HUDEP-2 (cell line): ENCODE measurements around the gene RAB8B.
"Not testable (repeated sequence)": the region's sequence is repeated elsewhere in the genome, so short reads cannot be mapped to it uniquely, and the experiment has no call there.

Experiments
- DNase-seq, 76 experiments: peaks; one replicate each; lab custom pipeline; 2025; ENCODE audit not compliant: unreplicated experiment in 76 of 76; lab: John Stamatoyannopoulos, UW

Gene RAB8B

GRCh38 chr15:63233667-63234423 lies 44.4 kb downstream of the RAB8B start:
- no peak for DNase-seq

- no peak for DNase-seq
Observed at GRCh38 chr15:63234451-63234870, 45.1 kb downstream of the RAB8B start.

- no peak for DNase-seq
Observed at GRCh38 chr15:63236272-63236671, 46.9 kb downstream of the RAB8B start.

- DNase-seq = not testable (repeated sequence)
Observed at GRCh38 chr15:63237086-63237485, 47.7 kb downstream of the RAB8B start.

- no peak for DNase-seq
Observed at GRCh38 chr15:63238171-63238570, 48.8 kb downstream of the RAB8B start.

- peak in 2 of 76 experiments; percentile 11 to 15 for DNase-seq
Observed at GRCh38 chr15:63238796-63239195, 49.4 kb downstream of the RAB8B start.

GRCh38 chr15:63240109-63240508 lies 50.7 kb downstream of the RAB8B start:
- DNase-seq = no peak

- DNase-seq = no peak
Observed at GRCh38 chr15:63241316-63241715, 51.9 kb downstream of the RAB8B start.

GRCh38 chr15:63243101-63243500 lies 53.7 kb downstream of the RAB8B start:
- no peak for DNase-seq

GRCh38 chr15:63243776-63244175 lies 54.4 kb downstream of the RAB8B start:
- DNase-seq = peak in 3 of 76 experiments; percentile 8 to 22 (median 18)

- no peak for DNase-seq
Observed at GRCh38 chr15:63244399-63244798, 55.0 kb downstream of the RAB8B start.

- no peak for DNase-seq
Observed at GRCh38 chr15:63244976-63245645, 55.7 kb downstream of the RAB8B start.

GRCh38 chr15:63246691-63247469 lies 57.5 kb downstream of the RAB8B start:
- no peak for DNase-seq

GRCh38 chr15:63250312-63250965 lies 61.0 kb downstream of the RAB8B start:
- DNase-seq = no peak

GRCh38 chr15:63251701-63252100 lies 62.3 kb downstream of the RAB8B start:
- DNase-seq = no peak

GRCh38 chr15:63252292-63252691 lies 62.9 kb downstream of the RAB8B start:
- DNase-seq = no peak

- no peak for DNase-seq
Observed at GRCh38 chr15:63254991-63255390, 65.6 kb downstream of the RAB8B start.

- DNase-seq = no peak
Observed at GRCh38 chr15:63255489-63255990, 66.1 kb downstream of the RAB8B start.

- DNase-seq = no peak
Observed at GRCh38 chr15:63256433-63257274, 67.2 kb downstream of the RAB8B start.

- DNase-seq = peak in 1 of 76 experiments; percentile 13
Observed at GRCh38 chr15:63258658-63259057, 69.3 kb downstream of the RAB8B start.
